ENCODE data around the gene CCDC85B.

DNA sequence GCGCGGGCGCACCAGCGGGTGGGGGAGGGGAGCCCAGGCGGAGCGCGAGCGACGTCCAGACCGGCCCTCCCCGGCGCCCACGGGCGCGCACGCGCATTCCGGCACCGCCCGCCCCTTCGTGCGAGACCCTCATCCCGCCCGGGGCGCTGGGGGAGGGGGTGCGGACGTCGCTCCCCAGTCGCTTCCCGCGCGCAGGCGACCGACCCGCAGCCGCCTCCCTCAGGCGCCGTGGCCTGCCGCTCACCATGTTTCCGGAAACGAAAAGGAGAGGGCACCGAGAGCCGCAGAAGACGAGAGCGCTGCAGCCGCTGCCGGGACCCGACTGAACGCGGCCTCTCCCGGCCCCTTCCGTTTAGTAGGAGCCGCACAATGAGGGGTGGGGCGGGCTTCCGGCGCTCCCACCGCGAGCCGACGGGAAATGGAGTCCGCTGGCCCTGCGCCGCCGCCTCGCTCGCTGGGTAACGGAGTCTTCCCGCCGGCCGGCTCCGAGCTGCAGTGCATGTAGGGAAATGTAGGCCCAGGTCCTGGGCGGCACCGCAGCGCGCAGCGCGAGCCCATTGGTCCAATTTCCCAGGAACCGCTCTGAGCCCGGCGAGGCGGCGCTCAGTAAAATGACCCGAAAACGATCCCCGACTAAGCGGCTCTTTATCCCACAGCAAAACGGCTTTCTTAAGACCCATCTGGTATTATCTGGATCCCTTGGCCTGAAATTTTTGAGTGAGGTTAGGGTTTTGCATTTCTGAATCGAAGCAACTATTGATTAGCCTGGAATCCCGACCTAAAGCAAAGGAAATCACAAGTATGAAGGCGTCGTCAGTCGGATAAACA, 32.4 kb upstream of the CCDC85B start, which contains the start of gene CFL1:
- TF ChIP-seq GATA2 (IDR thresholded peaks at IDR 0.05; ENCODE audit: low read depth, low read length): no peak
- TF ChIP-seq GATA3 (IDR thresholded peaks at IDR 0.05; ENCODE audit: low read depth, low read length): no peak

All from SH-SY5Y (cell line).